ENCODE data around the gene TMED1. TPM values are rescaled to one million over a fixed set of nuclear protein-coding genes. Genes with fewer than 3 reads are reported as not detected.

Gene TMED1
- total and polyA plus RNA-seq, 3 experiments from 2014 or later, result 15.7 to 29.9 (median 16.6) TPM

DNA sequence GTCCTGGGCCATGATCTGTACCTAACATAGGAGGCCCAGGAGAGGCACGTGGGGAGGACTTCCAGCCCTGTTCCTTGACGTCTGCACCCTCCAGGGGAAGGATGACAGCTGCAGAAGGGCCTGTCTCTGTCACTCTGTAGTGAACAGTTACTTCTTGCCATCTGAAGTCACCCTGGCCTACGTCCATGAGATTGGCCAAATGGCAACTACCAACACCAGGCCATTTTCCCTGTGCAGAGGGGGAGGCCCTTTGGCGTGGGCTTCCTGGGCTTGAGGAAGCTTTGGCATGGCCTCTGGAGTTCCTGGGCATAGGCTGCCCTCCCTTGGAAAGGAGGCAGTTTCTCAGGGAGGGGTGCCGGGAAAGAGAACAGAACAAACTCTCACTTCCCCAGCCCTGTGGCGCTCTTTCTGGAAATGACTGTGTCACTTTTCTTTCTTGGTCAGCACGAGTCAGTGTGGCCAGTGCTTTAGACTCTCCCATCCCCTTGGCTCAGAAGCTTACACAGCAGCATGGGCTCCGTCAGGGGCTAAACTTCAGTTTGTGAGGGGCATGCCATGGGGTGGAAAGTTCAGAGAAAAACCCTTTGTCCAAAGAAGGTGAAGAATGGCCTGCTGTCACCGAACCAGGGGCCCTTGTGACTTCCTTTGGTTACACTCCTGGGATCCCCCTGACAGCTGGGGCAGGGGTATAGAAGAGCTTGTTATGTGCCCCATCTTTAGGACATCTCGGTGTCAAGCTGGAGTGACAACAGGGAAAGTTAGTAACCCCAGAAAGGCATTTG, 40.6 kb upstream of the TMED1 start:
- no peak for DNase-seq
- H3K4me3 Mint-ChIP-seq, result peak overlapping the region in 1 of 7 donors; percentile 66
- H3K36me3 Mint-ChIP-seq, result peaks cover 0 to 4% (median 1%) of the 10 kb centered on the region in 3 donors
- no peak overlapping the region for H3K4me3 ChIP-seq (ENCODE audit: low read length)
- no peaks in the 10 kb centered on the region for H3K9me3 Mint-ChIP-seq
- H3K36me3 ChIP-seq (ENCODE audit: insufficient read depth, low read length), result no peaks in the 10 kb centered on the region
- POLR2A ChIA-PET, result no interaction called here
- no peaks in the 10 kb centered on the region for H3K27me3 ChIP-seq (ENCODE audit: insufficient read depth, low read length, poor library complexity, severe bottlenecking)
- H3K4me1 Mint-ChIP-seq, result peaks cover 22 to 50% (median 32%) of the 10 kb centered on the region in 3 donors
- H3K27me3 Mint-ChIP-seq, result peaks cover 0 to 1% of the 10 kb centered on the region in 2 donors
- peaks cover 20% of the 10 kb centered on the region for H3K4me1 ChIP-seq (ENCODE audit: insufficient read depth, low read length)
- H3K27ac Mint-ChIP-seq, result peak overlapping the region in 2 of 8 donors; percentile 27 to 57
- no peaks in the 10 kb centered on the region for H3K9me3 ChIP-seq (ENCODE audit: low read length)
- H3K27ac ChIP-seq (ENCODE audit: low read depth, low read length), result no peak overlapping the region
- CTCF ChIA-PET, result no interaction called here

DNA sequence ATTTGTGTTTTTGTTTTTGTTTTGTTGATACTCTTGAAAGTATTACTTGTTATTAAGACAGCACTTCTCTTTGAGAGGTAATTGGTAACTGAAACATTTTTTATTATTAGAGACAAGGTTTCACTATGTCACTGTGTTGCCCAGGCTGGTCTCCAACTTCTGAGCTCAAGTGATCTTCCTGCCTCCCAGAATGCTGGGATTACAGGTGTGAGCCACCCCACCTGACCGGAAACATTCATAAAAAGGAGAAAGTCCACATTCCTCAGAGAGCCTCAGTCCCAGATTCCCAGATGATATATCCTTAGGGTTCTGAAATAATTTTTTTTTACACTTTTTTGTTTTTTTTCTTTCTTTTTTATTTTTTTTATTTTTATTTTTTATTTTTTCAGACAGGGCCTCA, 38.0 kb upstream of the TMED1 start:
- peaks cover 18% of the 10 kb centered on the region for H3K4me1 ChIP-seq (ENCODE audit: insufficient read depth, low read length)
- H3K27ac ChIP-seq (ENCODE audit: low read depth, low read length), result no peak overlapping the region
- Mint-ChIP-seq H3K27me3 (peaks cover 0 to 1% of the 10 kb centered on the region in 2 donors), H3K4me3 (peak overlapping the region; percentile 39 to 83 (median 65)), H3K4me1 (peaks cover 19 to 41% (median 31%) of the 10 kb centered on the region in 3 donors), H3K9me3 (no peaks in the 10 kb centered on the region), H3K36me3 (peaks cover 0 to 3% (median 0%) of the 10 kb centered on the region in 3 donors), H3K27ac (peak overlapping the region in 2 of 8 donors; percentile 61 to 77)
- no peak for DNase-seq
- H3K9me3 ChIP-seq (ENCODE audit: low read length), result no peaks in the 10 kb centered on the region
- CTCF ChIA-PET, result interaction anchor here (1.2 to 1.9 kb wide), 3 partner anchors 10 to 62 kb away, joined by 3 to 6 read pairs (median 6); no protein-coding TSS in a partner anchor
- no peak overlapping the region for H3K4me3 ChIP-seq (ENCODE audit: low read length)
- H3K36me3 ChIP-seq (ENCODE audit: insufficient read depth, low read length), result no peaks in the 10 kb centered on the region
- no peaks in the 10 kb centered on the region for H3K27me3 ChIP-seq (ENCODE audit: insufficient read depth, low read length, poor library complexity, severe bottlenecking)
- POLR2A ChIA-PET, result no interaction called here

DNA sequence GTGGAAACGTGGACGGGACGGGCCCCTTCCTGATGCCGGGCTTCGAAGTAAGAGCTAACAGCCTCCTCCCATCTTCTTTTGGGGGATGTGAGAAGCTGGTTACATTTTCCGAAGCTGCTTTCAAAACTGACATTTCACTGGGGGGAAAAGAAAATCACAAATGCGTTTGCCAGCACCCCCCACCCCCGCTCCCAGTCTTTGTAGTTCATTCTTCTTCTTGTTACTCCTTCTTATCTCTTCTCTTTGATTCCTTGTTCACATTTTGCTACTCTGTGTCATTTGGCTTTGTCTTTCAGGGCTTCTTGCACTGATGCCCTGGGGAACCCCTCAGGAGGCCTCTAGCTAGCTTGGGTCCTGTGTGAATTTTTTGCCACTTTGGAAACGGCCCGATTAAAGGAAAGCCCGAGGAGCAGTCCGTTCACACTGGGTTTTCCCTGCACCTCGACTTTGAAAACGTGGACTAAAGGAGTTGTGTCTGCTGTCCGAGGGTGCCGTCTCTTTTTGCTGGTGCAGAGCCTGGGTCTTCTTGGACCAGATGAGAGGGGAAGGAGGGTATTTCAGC, 36.6 kb upstream of the TMED1 start:
- CTCF ChIA-PET, result interaction anchor here (0.6 to 2.0 kb wide), 6 partner anchors 8 to 1452 kb away, joined by 3 to 7 read pairs (median 4); no protein-coding TSS in a partner anchor
- H3K4me3 Mint-ChIP-seq, result peak overlapping the region; percentile 75 to 95 (median 81)
- no peaks in the 10 kb centered on the region for H3K9me3 Mint-ChIP-seq
- POLR2A ChIA-PET, result interaction anchor here (0.5 to 1.0 kb wide), 3 partner anchors 10 to 873 kb away, joined by 3 read pairs; partner anchors contain the start of gene TMED1
- peak overlapping the region; percentile 38 to 95 (median 84) for H3K27ac Mint-ChIP-seq
- Histone ChIP-seq H3K9me3 (ENCODE audit: low read length) (no peaks in the 10 kb centered on the region), H3K4me1 (ENCODE audit: insufficient read depth, low read length) (peaks cover 16% of the 10 kb centered on the region), H3K27ac (ENCODE audit: low read depth, low read length) (peak overlapping the region; percentile 54), H3K4me3 (ENCODE audit: low read length) (peak overlapping the region; percentile 56), H3K36me3 (ENCODE audit: insufficient read depth, low read length) (no peaks in the 10 kb centered on the region), H3K27me3 (ENCODE audit: insufficient read depth, low read length, poor library complexity, severe bottlenecking) (no peaks in the 10 kb centered on the region)
- H3K4me1 Mint-ChIP-seq, result peaks cover 11 to 34% (median 22%) of the 10 kb centered on the region in 3 donors
- H3K27me3 Mint-ChIP-seq, result peaks cover 0 to 1% of the 10 kb centered on the region in 2 donors
- no peak for DNase-seq
- peaks cover 0 to 3% (median 0%) of the 10 kb centered on the region in 3 donors for H3K36me3 Mint-ChIP-seq

DNA sequence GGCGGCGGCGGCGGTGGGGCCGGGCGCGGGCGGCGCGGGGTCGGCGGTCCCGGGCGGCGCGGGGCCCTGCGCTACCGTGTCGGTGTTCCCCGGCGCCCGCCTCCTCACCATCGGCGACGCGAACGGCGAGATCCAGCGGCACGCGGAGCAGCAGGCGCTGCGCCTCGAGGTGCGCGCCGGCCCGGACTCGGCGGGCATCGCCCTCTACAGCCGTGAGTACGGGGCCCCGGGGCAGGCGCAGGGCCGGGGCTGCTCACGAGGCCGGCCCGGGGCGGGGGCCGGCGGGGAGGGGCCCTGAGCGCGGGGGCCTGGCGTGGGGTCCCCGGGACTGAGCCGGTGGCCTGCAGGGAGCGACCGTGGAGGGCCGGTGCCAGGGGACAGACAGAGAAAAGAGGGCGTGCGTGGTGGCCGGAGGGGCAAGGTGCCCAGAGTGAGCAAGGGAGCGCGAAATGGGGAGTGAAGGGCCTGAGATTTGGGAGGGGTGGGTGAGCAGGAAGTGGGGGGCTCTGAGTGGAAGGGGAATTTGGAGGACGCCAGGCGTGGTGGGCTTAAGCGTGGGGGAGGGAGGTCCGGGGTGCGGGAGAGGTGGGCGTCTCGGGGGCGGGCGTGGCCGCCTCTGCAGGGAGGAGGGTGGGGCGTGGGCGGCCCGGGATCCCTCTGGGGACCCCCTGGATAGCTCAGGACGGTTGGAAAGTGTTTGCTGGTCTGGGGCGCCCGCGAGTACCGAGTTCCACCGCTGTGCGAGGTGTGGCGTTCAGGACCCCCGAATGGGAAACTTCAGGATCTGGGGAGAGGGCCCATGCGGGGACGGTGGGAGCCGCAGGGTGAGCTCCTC, 35.9 kb upstream of the TMED1 start:
- H3K9me3 Mint-ChIP-seq, result no peaks in the 10 kb centered on the region
- peak in 3 of 5 donors; percentile 19 to 54 (median 24) for DNase-seq
- H3K36me3 Mint-ChIP-seq, result peaks cover 0 to 3% (median 0%) of the 10 kb centered on the region in 3 donors
- ChIA-PET CTCF (interaction anchor here (0.8 to 2.5 kb wide), 8 partner anchors 8 to 155 kb away, joined by 3 to 15 read pairs (median 6); partner anchors contain the start of genes DNM2 and TMED1), POLR2A (interaction anchor here (0.5 to 1.5 kb wide), 5 partner anchors 10 to 872 kb away, joined by 3 to 7 read pairs (median 3); partner anchors contain the start of genes DNM2 and TMED1)
- Histone ChIP-seq H3K27me3 (ENCODE audit: insufficient read depth, low read length, poor library complexity, severe bottlenecking) (no peaks in the 10 kb centered on the region), H3K36me3 (ENCODE audit: insufficient read depth, low read length) (no peaks in the 10 kb centered on the region), H3K9me3 (ENCODE audit: low read length) (no peaks in the 10 kb centered on the region), H3K27ac (ENCODE audit: low read depth, low read length) (peak overlapping the region; percentile 54), H3K4me1 (ENCODE audit: insufficient read depth, low read length) (peaks cover 16% of the 10 kb centered on the region), H3K4me3 (ENCODE audit: low read length) (peak overlapping the region; percentile 56)
- peak overlapping the region; percentile 75 to 95 (median 81) for H3K4me3 Mint-ChIP-seq
- peaks cover 0 to 1% of the 10 kb centered on the region in 2 donors for H3K27me3 Mint-ChIP-seq
- H3K4me1 Mint-ChIP-seq, result peaks cover 11 to 31% (median 19%) of the 10 kb centered on the region in 3 donors
- peak overlapping the region in 7 of 8 donors; percentile 38 to 95 (median 81) for H3K27ac Mint-ChIP-seq

DNA sequence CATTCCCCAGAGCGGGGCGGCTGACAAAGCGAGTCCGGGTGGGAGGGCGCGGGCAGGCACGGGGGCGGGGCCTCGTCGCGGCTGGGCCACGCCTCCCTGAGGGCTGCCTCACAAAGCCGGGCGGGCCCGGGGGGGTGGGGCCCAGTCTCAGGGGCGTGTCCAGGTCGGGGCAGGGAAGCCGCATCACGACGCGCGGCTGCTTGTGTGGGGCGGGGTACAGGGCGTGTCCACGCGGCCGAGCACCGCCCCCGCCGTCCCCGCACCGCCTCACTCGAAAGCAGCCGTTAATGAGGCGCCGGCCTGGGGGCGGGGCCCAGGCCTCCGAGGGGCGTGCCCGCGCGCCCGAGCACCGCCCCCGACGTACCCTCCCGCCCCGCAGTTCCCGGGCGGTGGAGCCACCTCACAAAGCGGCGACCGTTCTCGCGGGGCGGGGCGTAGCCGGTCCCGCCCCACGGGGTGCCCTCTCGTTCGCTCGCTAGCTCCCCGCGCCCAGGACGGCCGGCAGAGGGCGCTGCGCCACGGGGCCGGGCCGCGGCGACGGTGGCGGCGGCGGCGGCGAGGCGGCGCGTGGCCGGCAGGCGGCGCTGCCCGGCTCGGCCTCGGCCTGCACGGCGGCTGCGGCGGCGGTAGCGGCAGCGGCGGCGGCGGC, 35.1 kb upstream of the TMED1 start, which contains the start of gene CARM1:
Gene CARM1 (plus strand): TSS at position 599 of the 649 bp plus-strand sequence. CDS start 150 bp downstream, outside the sequence.
- Histone ChIP-seq H3K36me3 (ENCODE audit: insufficient read depth, low read length) (no peaks in the 10 kb centered on the region), H3K27me3 (ENCODE audit: insufficient read depth, low read length, poor library complexity, severe bottlenecking) (no peaks in the 10 kb centered on the region), H3K4me3 (ENCODE audit: low read length) (peak within 1 kb of the TSS; percentile 70), H3K4me1 (ENCODE audit: insufficient read depth, low read length) (peaks cover 16% of the 10 kb centered on the region), H3K9me3 (ENCODE audit: low read length) (no peaks in the 10 kb centered on the region), H3K27ac (ENCODE audit: low read depth, low read length) (peak within 1 kb of the TSS; percentile 57)
- Mint-ChIP-seq H3K4me3 (peak within 1 kb of the TSS; percentile 75 to 95 (median 83)), H3K27me3 (peaks cover 0 to 1% of the 10 kb centered on the region in 2 donors), H3K27ac (peak within 1 kb of the TSS; percentile 47 to 95 (median 84)), H3K4me1 (peaks cover 11 to 26% (median 17%) of the 10 kb centered on the region in 3 donors), H3K36me3 (peaks cover 0 to 3% (median 0%) of the 10 kb centered on the region in 3 donors), H3K9me3 (no peaks in the 10 kb centered on the region)
- POLR2A ChIA-PET, result interaction anchor here (1.0 to 1.5 kb wide), 2 partner anchors 35 to 153 kb away, joined by 7 read pairs; partner anchors contain the start of genes DNM2 and TMED1
- peak; percentile 99 for DNase-seq
- CTCF ChIA-PET, result interaction anchor here (1.0 to 2.5 kb wide), 4 partner anchors 12 to 154 kb away, joined by 4 to 15 read pairs (median 7); partner anchors contain the start of genes DNM2 and TMED1

DNA sequence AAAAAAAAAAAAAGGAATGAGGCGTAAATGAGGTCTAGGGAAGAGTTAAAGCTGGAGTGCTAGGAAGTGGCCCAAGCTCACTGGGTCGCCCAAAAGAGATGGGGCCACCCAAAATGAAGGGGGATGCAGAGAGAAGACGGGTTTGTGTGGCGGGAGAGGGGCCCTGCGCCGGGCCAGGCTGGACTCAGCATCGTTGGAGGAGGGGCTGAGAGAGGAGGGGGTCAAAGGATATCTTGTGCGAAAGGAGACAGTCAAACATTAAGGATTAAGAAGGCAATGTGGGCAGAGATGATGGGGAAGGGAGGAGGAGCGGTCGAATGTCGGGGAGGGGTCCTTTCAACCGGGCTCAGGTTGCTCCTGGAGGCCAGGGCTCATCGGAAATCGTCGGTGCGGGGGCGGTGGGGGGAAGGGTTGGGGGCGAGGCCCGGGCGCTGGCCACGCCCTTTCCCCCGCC, 34.5 kb upstream of the TMED1 start:
- H3K9me3 Mint-ChIP-seq, result no peaks in the 10 kb centered on the region
- ChIA-PET CTCF (interaction anchor here (0.7 to 2.5 kb wide), 5 partner anchors 12 to 379 kb away, joined by 3 to 15 read pairs (median 6); partner anchors contain the start of genes DNM2 and TMED1), POLR2A (interaction anchor here (1.0 to 1.5 kb wide), 2 partner anchors 35 to 153 kb away, joined by 7 read pairs; partner anchors contain the start of genes DNM2 and TMED1)
- no peaks in the 10 kb centered on the region for H3K36me3 ChIP-seq (ENCODE audit: insufficient read depth, low read length)
- peak overlapping the region; percentile 57 for H3K27ac ChIP-seq (ENCODE audit: low read depth, low read length)
- peaks cover 0 to 1% of the 10 kb centered on the region in 2 donors for H3K27me3 Mint-ChIP-seq
- H3K36me3 Mint-ChIP-seq, result peaks cover 0 to 3% (median 0%) of the 10 kb centered on the region in 3 donors
- H3K27ac Mint-ChIP-seq, result peak overlapping the region; percentile 47 to 92 (median 60)
- H3K4me3 ChIP-seq (ENCODE audit: low read length), result peak overlapping the region; percentile 70
- H3K4me1 Mint-ChIP-seq, result peaks cover 11 to 26% (median 17%) of the 10 kb centered on the region in 3 donors
- H3K9me3 ChIP-seq (ENCODE audit: low read length), result no peaks in the 10 kb centered on the region
- H3K4me1 ChIP-seq (ENCODE audit: insufficient read depth, low read length), result peaks cover 16% of the 10 kb centered on the region
- no peaks in the 10 kb centered on the region for H3K27me3 ChIP-seq (ENCODE audit: insufficient read depth, low read length, poor library complexity, severe bottlenecking)
- peak overlapping the region; percentile 69 to 88 (median 79) for H3K4me3 Mint-ChIP-seq
- DNase-seq, result no peak

Data from CD8-positive, alpha-beta memory T cell (primary cell).